ENCODE results near the gene SDK1.

- TF ChIP-seq CTCF (conservative IDR thresholded peaks at IDR 0.05): no peak
- TF ChIP-seq ZFX (IDR thresholded peaks at IDR 0.05): no peak
These were observed 477.3 kb downstream of the SDK1 start for GRCh38 chr7:3778345-3778744.
